NB4 (cell line): Measurements from ENCODE around the gene RFX8.

Experiments used
- POLR2A ChIP-seq: IDR thresholded peaks from 2 replicates; pipeline ENCODE4 v1.6.1; 2011; ENCODE audit warnings: mild to moderate bottlenecking; ENCODE audit not compliant: insufficient read length; ENCODE audit errors: extremely low read depth
- TF ChIP-seq, protein P1 (sequence below): IDR thresholded peaks from one replicate; pipeline ENCODE4 v1.5.1; 2012; ENCODE audit warnings: low read depth, low read length

DNA sequence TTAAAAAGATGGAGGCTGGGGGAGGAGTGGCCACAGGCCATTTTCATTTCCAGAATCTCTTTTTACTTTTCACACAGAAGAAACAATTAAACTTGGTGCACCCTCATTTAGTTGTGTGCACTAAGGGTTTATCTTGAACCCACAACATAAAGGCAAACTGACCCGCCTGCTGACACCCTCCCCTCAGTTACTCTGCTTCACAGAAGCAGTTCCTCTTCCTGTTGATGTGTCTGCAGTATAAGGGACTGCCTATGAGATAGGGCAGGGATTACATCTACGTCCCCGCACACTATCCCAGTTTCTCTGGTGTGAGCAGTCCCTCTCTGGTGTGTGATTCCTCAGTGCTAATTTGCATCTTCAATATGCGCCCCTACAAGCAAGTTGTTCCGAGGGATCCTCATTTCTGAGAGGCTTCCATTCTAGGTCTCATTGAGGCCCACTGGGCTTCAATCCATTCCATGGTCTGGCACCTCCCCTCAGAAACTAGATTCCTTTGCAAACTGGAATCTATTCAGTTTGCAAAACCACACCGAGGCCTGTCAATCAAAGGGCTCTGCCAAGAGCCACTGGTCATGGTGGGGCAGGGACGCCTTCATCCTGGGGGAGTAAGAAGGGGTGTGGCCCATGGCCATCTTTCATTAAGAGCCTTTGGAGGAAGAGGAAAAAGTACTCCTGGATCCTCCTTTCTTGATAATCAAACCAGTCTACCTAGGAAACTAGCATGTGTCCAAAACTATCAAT, 99.9 kb downstream of the RFX8 start:
- TF ChIP-seq, protein P1, sequence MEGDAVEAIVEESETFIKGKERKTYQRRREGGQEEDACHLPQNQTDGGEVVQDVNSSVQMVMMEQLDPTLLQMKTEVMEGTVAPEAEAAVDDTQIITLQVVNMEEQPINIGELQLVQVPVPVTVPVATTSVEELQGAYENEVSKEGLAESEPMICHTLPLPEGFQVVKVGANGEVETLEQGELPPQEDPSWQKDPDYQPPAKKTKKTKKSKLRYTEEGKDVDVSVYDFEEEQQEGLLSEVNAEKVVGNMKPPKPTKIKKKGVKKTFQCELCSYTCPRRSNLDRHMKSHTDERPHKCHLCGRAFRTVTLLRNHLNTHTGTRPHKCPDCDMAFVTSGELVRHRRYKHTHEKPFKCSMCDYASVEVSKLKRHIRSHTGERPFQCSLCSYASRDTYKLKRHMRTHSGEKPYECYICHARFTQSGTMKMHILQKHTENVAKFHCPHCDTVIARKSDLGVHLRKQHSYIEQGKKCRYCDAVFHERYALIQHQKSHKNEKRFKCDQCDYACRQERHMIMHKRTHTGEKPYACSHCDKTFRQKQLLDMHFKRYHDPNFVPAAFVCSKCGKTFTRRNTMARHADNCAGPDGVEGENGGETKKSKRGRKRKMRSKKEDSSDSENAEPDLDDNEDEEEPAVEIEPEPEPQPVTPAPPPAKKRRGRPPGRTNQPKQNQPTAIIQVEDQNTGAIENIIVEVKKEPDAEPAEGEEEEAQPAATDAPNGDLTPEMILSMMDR, result no peak
- TF ChIP-seq POLR2A, result no peak
